Heart left ventricle (tissue), 16 donors: ENCODE measurements around the gene PDZD8. TPM values are rescaled to one million over a fixed set of nuclear protein-coding genes. Genes with fewer than 3 reads are reported as not detected.

Experiments used
- ATAC-seq, 4 donors: fragments of 200-7000 bp; cut with Tn5 transposase; one replicate each; pipeline ENCODE4 v1.9.1; 2020 to 2022; ENCODE audit warnings: moderate library complexity in 4 of 4, mild to moderate bottlenecking in 3 of 4, moderate number of reproducible peaks in 1 of 4
- DNase-seq, 5 donors: peaks; one replicate each; pipeline ENCODE4 v3.0.0-alpha.2; 2020
- H3K27ac ChIP-seq, 12 donors: fragments of 200-600 bp; sonication (generic) in 4 of 12; one replicate each; pipeline versions ENCODE4 v1.5.0 to v1.8.0; 2016 to 2022; ENCODE audit warnings: mild to moderate bottlenecking in 2 of 12
- H3K27me3 ChIP-seq, 9 donors: fragments of 200-600 bp; sonication (generic) in 2 of 9; one replicate each; pipeline versions ENCODE4 v1.5.1 to v1.8.0; 2016 to 2022; ENCODE audit warnings: mild to moderate bottlenecking in 3 of 9
- H3K36me3 ChIP-seq, 9 donors: fragments of 200-600 bp; sonication (generic) in 2 of 9; one replicate each; pipeline versions ENCODE4 v1.5.0 to v1.8.0; 2018 to 2022; ENCODE audit warnings: mild to moderate bottlenecking in 2 of 9
- H3K4me1 ChIP-seq, 12 donors: fragments of 200-600 bp; sonication (generic) in 4 of 12; one replicate each; pipeline versions ENCODE4 v1.5.0 to v1.8.0; 2016 to 2022; ENCODE audit warnings: mild to moderate bottlenecking in 3 of 12
- H3K4me3 ChIP-seq, 12 donors: fragments of 200-600 bp; sonication (generic) in 4 of 12; one replicate each; pipeline versions ENCODE4 v1.5.0 to v1.8.0; 2017 to 2022; ENCODE audit warnings: mild to moderate bottlenecking in 9 of 12, moderate library complexity in 4 of 12
- H3K9me3 ChIP-seq, 12 donors: fragments of 200-600 bp; sonication (generic) in 4 of 12; one replicate each; pipeline versions ENCODE4 v1.5.0 to v1.8.0; 2016 to 2022; ENCODE audit warnings: mild to moderate bottlenecking in 1 of 12
- CTCF ChIP-seq, 12 donors: fragments of 200-600 bp; sonication (generic) in 4 of 12; IDR thresholded peaks; one replicate each; pipeline versions ENCODE4 v1.5.0 to v1.8.0; 2018 to 2022; ENCODE audit warnings: antibody characterized with exemption in 12 of 12, mild to moderate bottlenecking in 5 of 12
- POLR2A ChIP-seq, 2 donors: fragments of 450-650 bp; IDR thresholded peaks; one replicate each; pipeline ENCODE4 v1.6.1; 2017; ENCODE audit warnings: antibody characterized with exemption in 2 of 2, mild to moderate bottlenecking in 2 of 2, moderate library complexity in 2 of 2
- whole genome bisulfite sequencing, 4 donors: extraction: QIAGEN DNeasy Blood & Tissue Kit in 2 of 4; methylation state at CpG; one replicate each; pipeline versions ENCODE4 v1.1.5 to v1.1.7; 2013 to 2018; 5-methylcytosine and 5-hydroxymethylcytosine counted together
- intact Hi-C, 10 donors: fragments of 100-400 bp; cut with DNase I; formaldehyde crosslinking; loops; one replicate each; pipeline versions ENCODE4 v1.11.1 to v1.14.2; 2022
- polyA plus RNA-seq, 2 donors: library from polyadenylated mRNA; stranded (reverse); fragments of 200-250 nt; gene quantifications; one replicate each; pipeline ENCODE4 v1.2.3, GENCODE V29; 2013
- total RNA-seq, 9 donors: library from RNA; depleted of rRNA in 2 of 9; stranded (reverse); fragments of >200 nt in 2 of 9; fragmentation: NEBNext Ultra II Directional in 3 of 9; extraction: Animal tissue kit (Norgen Biotek cat#: 25700) in 3 of 9; gene quantifications; one replicate each; pipeline versions ENCODE4 v1.1.0 to v1.2.4, GENCODE V29; 2016 to 2023
- donor health status: ischemic (EF 13 %, LVEDD 7.1; RV severe dilation, severe dysfunction).
- donor health status: healthy with polysubstance abuse.
- donor health status: DM: no; HTN: yes; CAD: no.
- donor health status: DM: no; HTN: no; CAD: no.
- donor health status: ischemic (EF 25% LVEDD 6.9; RV normal size, moderate dysfunction).
- donor health status: ischemic (EF 25% LVEDD 5.7; RV mildly dilated, moderate dysfunction).
- donor health status: healthy.
- donor health status: DM: yes; HTN: yes; CAD: no.
- donor health status: ischemic (EF 35%, LVEDD 5.7; RV mildly dilated, moderate dysfunction).
- donor health status: nonischemic (EF 11% LVEDD 7.7; RV severe dilation, severe dysfunction).
- donor health status: DM: yes; HTN: yes; CAD: no.
- donor health status: PGD.
- donor health status: ischemic (EF 29% LVEDD 5.4; RV normal size, mild dysfunction).
- donor health status: nonischemic (EF 23%, LVEDD 6.1; RV moderate dilation, normal function).

Gene PDZD8
- total and polyA plus RNA-seq, 11 donors, result 2.0 to 37.2 (median 24.1) TPM

- no peaks in the 10 kb centered on the region for H3K9me3 ChIP-seq
- H3K4me3 ChIP-seq, result no peak overlapping the region
- ATAC-seq, result no peak
- H3K27ac ChIP-seq, result no peak overlapping the region
- intact Hi-C loops, result no loop called here
- no peaks in the 10 kb centered on the region for H3K36me3 ChIP-seq
- peaks cover 0 to 4% (median 0%) of the 10 kb centered on the region in 12 donors for H3K4me1 ChIP-seq
- DNase-seq, result no peak
- H3K27me3 ChIP-seq, result peaks cover 0 to 13% (median 0%) of the 10 kb centered on the region in 9 donors
- 77 to 96% (median 90%) methylated on average over 3 of the region's 3 CpGs for WGBS, 4 donors
- TF ChIP-seq CTCF (IDR thresholded peaks at IDR 0.05) (no peak), POLR2A (IDR thresholded peaks at IDR 0.05) (no peak)
Measured at GRCh38 chr10:117390420-117390819, 15.2 kb upstream of the PDZD8 start.

- no peak overlapping the region for H3K4me3 ChIP-seq
- no peak for TF ChIP-seq POLR2A (IDR thresholded peaks at IDR 0.05)
- no peak for TF ChIP-seq CTCF (IDR thresholded peaks at IDR 0.05)
- H3K36me3 ChIP-seq, result no peaks in the 10 kb centered on the region
- H3K27ac ChIP-seq, result no peak overlapping the region
- H3K9me3 ChIP-seq, result no peaks in the 10 kb centered on the region
- WGBS, 4 donors, result 81 to 88% (median 84%) methylated on average over 2 of the region's 2 CpGs
- peaks cover 0 to 4% (median 0%) of the 10 kb centered on the region in 12 donors for H3K4me1 ChIP-seq
- DNase-seq (no peak), ATAC-seq (no peak)
- H3K27me3 ChIP-seq, result peaks cover 0 to 27% (median 3%) of the 10 kb centered on the region in 9 donors
- intact Hi-C loops, result no loop called here
Measured at GRCh38 chr10:117386805-117387204, 11.6 kb upstream of the PDZD8 start.

GRCh38 chr10:117382861-117383260 is 7.6 kb upstream of the PDZD8 start:
- DNase-seq, result no peak
- TF ChIP-seq POLR2A (IDR thresholded peaks at IDR 0.05), result no peak
- intact Hi-C loops, result no loop called here
- Histone ChIP-seq H3K4me1 (no peaks in the 10 kb centered on the region), H3K27ac (no peak overlapping the region), H3K36me3 (no peaks in the 10 kb centered on the region), H3K9me3 (no peaks in the 10 kb centered on the region), H3K4me3 (no peak overlapping the region), H3K27me3 (peaks cover 0 to 36% (median 5%) of the 10 kb centered on the region in 9 donors)
- WGBS, 4 donors, result 42 to 100% (median 78%) methylated on average over 1 of the region's 1 CpG
- no peak for ATAC-seq

- intact Hi-C loops, result loop anchor here in 1 of 10 donors (2.0 kb wide), 1 partner anchor 158 kb away; no protein-coding TSS in a partner anchor
- Histone ChIP-seq H3K36me3 (no peaks in the 10 kb centered on the region), H3K27me3 (peaks cover 0 to 11% (median 0%) of the 10 kb centered on the region in 9 donors)
Measured at GRCh38 chr10:117374506-117375359, 507 bp downstream of the PDZD8 start.

More at GRCh38 chr10:117374506-117375359, 507 bp downstream of the PDZD8 start:
- WGBS, 4 donors, result 0 to 1% (median 0%) methylated on average over 44 to 92 of the region's 92 CpGs
- H3K4me3 ChIP-seq, result peak overlapping the region; percentile 68 to 99 (median 92)
- ATAC-seq (peak; percentile 6 to 53 (median 24)), DNase-seq (peak in 4 of 5 donors; percentile 20 to 75 (median 55))
- TF ChIP-seq CTCF (IDR thresholded peaks at IDR 0.05) (no peak), POLR2A (IDR thresholded peaks at IDR 0.05) (no peak)
- H3K27ac ChIP-seq, result peak overlapping the region; percentile 62 to 99 (median 94)
- peaks cover 0 to 49% (median 32%) of the 10 kb centered on the region in 12 donors for H3K4me1 ChIP-seq
- H3K9me3 ChIP-seq, result no peaks in the 10 kb centered on the region
